Stimulated activated CD4-positive, alpha-beta T cell treated with anti-CD3 and anti-CD28 coated beads, Interleukin-1b, Interleukin-23, amount 100 ng/mL, for 4 hours (primary cell): ENCODE measurements around the gene TIGD3.

ENCODE experiments used
- DNase-seq, 2 donors: peaks; one replicate each; pipeline ENCODE4 v3.0.0-alpha.2; 2020; ENCODE audit warnings: low read depth in 2 of 2

The TIGD3 gene

GRCh38 chr11:65390099-65390941 lies 35.8 kb downstream of the TIGD3 start:
- DNase-seq: no peak

DNA sequence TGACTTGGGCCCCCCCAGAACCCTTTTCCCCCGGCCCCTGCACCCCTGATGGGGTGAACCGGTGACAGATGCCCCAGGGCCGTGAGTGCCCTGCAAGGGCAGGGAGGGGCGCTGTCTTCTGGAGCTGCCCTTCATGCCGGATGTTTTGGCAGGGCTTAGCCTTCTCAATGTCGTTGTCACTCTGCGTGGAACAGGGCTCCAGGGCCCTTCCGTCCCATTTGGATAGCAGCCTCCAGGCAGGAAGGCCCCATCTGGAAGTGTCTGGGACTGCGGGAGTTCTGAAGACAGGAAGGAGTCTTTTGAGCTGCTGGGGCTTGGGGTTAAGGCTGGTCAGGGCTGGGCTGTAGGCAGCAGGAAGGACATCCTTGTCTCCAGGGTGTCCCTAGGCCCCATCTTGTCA lies 36.4 kb downstream of the TIGD3 start:
- no peak for DNase-seq

DNA sequence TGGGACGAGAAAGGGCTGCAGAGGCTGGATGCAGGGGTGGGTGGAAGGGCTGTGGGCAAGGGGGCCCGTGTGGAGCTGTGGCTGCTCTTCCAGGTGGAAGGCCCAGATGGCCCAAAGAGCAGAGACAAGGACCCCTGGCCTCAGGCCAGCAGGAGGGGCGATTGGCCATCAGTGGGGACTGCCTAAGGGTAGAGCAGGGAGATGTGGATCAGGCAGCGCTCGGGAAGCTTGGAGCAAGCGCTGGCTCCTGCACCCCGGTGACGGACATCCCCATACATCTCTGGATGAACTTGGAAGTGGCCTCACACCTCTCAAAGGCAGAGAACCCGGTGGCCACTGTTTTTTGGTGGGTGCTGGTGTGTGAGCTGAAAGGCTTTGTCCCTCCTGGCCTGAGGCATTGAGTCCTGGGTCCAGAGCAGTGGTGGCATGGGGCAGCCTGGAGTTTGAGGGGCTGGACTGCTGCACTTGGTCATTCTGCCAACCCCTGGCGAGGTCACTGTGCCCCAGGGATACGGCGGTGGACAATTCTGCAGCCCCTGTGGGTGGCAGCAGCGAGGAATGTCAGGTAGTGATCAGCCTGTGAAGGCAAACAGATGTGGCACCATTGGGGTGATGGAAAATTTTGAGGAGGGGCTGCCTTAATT lies 37.8 kb downstream of the TIGD3 start:
- no peak for DNase-seq

DNA sequence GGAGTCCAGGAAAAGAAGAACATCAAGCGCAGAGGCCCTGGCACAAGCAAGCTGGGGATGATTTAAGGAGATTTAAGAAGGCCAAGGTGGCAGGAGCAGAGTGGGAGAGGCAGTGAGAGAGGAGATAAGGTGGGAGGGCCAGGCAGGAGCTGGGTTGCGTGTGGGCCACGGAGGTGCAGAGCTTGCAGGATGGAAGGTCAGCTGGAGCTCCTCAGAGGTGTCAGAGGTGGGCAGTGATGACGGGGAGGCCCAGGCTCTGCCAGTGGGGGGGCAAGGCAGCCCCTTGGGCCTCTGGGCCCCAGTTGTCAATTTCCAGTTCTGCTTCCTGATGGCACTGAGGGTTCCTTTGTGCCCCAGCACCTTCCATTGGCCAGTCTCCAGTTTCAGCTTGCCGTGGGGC lies 38.3 kb downstream of the TIGD3 start:
- no peak for DNase-seq

GRCh38 chr11:65393513-65394079 lies 39.0 kb downstream of the TIGD3 start:
- DNase-seq: no peak

- DNase-seq: no peak
These were observed 39.6 kb downstream of the TIGD3 start for GRCh38 chr11:65394125-65394536.

GRCh38 chr11:65395961-65396530 lies 41.5 kb downstream of the TIGD3 start:
- no peak for DNase-seq

- no peak for DNase-seq
These were observed 42.5 kb downstream of the TIGD3 start for GRCh38 chr11:65396769-65397745.

- no peak for DNase-seq
These were observed 43.9 kb downstream of the TIGD3 start for GRCh38 chr11:65398362-65398910.

DNA sequence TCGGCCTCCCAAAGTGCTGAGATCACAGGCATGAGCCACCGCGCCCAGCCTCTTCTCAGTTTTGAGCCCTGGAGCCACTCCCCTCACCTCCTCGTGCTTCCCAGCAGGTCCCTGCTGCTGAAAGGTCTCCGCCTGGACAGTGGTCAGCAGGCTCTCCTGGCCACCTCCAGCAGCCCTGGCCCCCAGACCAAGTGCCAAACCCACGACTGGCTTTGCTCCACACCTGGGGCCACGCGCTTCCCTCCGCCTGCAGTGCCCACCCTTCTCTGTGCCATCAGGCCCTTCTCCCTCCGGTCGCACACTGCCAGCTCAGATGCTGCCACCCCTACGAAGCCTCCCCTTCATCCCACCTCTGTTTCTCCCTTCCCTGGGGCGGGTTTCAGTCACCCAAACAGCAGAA lies 44.7 kb downstream of the TIGD3 start:
- no peak for DNase-seq

GRCh38 chr11:65399845-65400244 lies 45.3 kb downstream of the TIGD3 start:
- DNase-seq: no peak

- DNase-seq: no peak
These were observed 45.9 kb downstream of the TIGD3 start for GRCh38 chr11:65400307-65401072.

- DNase-seq: no peak
These were observed 46.7 kb downstream of the TIGD3 start for GRCh38 chr11:65401073-65401802.

- no peak for DNase-seq
These were observed 47.3 kb downstream of the TIGD3 start for GRCh38 chr11:65401803-65402248.

GRCh38 chr11:65402790-65403189 lies 48.2 kb downstream of the TIGD3 start:
- no peak for DNase-seq

- no peak for DNase-seq
These were observed 49.1 kb downstream of the TIGD3 start for GRCh38 chr11:65403607-65404121.

DNA sequence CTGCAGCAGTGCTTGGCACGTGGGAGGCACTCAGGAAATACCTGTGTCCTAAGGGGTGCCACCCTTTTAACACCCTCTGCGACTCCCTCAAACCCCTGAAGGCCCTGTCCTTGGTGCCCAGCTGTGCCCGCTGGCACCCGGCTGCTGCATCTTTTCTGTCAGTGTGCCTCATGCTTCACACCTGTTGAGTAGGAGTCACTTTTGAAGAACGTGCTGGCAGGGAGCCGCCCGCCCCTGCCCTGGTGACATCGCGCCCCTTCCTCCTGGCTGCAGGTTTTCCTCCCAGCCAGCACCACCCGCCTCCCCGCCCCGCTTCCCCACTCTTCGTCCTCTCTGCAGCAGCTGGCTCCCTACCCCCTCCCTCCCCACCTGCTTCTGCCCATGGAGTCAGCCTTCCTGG lies 49.7 kb downstream of the TIGD3 start:
- DNase-seq: no peak

- no peak for DNase-seq
These were observed 50.2 kb downstream of the TIGD3 start for GRCh38 chr11:65404638-65405339.
